ENCODE results near the gene AKAP4.

DNA sequence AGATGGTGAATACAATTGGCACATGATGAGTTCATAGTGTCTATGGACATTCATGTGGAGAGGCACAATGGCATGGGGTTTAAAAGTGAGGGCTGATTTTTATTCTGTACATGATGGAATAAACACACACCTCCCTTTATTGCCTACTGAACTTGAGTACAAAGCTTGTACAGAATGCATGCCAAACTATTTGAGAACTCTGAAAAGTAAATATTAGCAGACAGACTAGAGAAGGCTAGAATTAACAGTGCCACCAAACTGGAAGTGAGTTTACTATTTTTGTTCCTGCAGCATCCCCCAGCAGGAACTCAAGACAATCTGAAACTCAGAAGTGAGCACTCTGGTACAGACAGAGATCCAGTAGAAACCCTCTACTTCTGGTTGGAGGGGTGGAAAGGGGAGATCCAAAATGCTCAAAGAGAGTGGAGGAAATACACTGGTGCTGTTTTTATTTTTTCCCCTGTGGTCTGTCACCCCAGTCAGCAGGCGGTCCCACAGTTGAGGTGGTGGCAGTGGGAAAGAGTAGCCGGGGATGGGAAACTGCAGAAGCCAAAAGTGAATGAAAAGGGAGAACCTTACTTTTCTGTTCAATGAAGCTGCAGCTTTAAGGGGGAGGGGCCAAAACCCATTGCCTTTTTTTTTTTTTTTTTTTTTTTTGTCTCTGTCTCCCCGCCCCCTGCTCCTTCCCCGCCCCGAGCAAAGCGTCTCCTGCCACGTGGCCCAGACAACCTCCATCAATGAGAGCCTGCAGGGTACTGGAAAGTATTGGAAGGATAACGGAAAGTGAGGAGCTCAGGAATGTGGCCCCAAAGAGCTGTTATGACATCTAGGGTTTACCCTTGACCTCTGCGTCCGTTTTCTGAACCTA is 20.5 kb downstream of the AKAP4 start:
- TF ChIP-seq, protein P1, sequence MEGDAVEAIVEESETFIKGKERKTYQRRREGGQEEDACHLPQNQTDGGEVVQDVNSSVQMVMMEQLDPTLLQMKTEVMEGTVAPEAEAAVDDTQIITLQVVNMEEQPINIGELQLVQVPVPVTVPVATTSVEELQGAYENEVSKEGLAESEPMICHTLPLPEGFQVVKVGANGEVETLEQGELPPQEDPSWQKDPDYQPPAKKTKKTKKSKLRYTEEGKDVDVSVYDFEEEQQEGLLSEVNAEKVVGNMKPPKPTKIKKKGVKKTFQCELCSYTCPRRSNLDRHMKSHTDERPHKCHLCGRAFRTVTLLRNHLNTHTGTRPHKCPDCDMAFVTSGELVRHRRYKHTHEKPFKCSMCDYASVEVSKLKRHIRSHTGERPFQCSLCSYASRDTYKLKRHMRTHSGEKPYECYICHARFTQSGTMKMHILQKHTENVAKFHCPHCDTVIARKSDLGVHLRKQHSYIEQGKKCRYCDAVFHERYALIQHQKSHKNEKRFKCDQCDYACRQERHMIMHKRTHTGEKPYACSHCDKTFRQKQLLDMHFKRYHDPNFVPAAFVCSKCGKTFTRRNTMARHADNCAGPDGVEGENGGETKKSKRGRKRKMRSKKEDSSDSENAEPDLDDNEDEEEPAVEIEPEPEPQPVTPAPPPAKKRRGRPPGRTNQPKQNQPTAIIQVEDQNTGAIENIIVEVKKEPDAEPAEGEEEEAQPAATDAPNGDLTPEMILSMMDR (IDR thresholded peaks at IDR 0.05; ENCODE audit: insufficient read depth, low read length): no peak
- TF ChIP-seq, protein P2, sequence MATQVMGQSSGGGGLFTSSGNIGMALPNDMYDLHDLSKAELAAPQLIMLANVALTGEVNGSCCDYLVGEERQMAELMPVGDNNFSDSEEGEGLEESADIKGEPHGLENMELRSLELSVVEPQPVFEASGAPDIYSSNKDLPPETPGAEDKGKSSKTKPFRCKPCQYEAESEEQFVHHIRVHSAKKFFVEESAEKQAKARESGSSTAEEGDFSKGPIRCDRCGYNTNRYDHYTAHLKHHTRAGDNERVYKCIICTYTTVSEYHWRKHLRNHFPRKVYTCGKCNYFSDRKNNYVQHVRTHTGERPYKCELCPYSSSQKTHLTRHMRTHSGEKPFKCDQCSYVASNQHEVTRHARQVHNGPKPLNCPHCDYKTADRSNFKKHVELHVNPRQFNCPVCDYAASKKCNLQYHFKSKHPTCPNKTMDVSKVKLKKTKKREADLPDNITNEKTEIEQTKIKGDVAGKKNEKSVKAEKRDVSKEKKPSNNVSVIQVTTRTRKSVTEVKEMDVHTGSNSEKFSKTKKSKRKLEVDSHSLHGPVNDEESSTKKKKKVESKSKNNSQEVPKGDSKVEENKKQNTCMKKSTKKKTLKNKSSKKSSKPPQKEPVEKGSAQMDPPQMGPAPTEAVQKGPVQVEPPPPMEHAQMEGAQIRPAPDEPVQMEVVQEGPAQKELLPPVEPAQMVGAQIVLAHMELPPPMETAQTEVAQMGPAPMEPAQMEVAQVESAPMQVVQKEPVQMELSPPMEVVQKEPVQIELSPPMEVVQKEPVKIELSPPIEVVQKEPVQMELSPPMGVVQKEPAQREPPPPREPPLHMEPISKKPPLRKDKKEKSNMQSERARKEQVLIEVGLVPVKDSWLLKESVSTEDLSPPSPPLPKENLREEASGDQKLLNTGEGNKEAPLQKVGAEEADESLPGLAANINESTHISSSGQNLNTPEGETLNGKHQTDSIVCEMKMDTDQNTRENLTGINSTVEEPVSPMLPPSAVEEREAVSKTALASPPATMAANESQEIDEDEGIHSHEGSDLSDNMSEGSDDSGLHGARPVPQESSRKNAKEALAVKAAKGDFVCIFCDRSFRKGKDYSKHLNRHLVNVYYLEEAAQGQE (IDR thresholded peaks at IDR 0.05; ENCODE audit: insufficient replicate concordance, low read depth): no peak
- TF ChIP-seq POLR2AphosphoS5 (IDR thresholded peaks at IDR 0.05; ENCODE audit: low read depth): no peak
